Measurements from ENCODE around the gene GAL3ST2.
"Not testable (repeated sequence)": the region's sequence is repeated elsewhere in the genome, so short reads cannot be mapped to it uniquely, and the experiment has no call there.

The GAL3ST2 gene

DNA sequence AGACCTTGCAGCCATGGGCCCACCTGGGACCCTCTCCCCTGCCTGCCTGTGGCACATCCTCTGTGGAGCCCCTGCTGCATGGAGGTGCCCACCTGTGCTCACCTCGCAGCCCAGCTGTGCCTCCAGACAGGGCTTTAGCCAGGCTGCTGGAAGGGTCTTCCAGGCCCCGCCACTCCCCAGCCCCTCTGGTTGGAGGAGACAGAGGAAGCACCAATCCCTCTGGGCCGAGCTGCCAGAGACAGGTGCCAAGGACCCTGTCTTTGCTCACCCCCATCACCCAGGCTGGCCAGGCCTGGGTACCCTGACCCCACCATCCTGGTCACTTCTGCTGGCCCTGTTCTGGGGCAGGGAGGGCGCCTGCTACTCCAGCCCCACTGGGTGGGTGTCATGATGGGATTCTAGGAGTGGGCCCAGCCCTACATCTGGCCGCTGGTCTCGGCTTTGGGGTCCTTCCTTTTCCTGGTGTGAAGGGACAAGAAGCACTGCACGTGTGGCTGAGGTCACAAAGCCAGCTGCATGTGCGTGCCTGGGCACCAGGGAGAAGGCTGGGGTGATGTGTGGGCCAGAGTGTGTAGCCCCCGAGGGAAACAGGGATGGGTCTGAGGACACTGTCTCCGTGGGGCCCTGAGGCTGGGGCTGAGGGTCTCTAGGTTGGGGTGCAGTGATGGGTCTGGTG is 23.0 kb downstream of the GAL3ST2 start:
- in situ Hi-C loops (cut with HindIII; ENCODE audit: low pct_ligation_motif_present, low sequenced_read_pairs): no loop called here
- Histone ChIP-seq H3K36me3 (replicated peaks) (no peaks in the 10 kb centered on the region), H3K27me3 (replicated peaks) (no peaks in the 10 kb centered on the region), H3K4me3 (ENCODE audit: low read depth, low read length) (no peak overlapping the region), H3K27ac (no peak overlapping the region)
- DNase-seq: no peak
- TF ChIP-seq, protein P1, sequence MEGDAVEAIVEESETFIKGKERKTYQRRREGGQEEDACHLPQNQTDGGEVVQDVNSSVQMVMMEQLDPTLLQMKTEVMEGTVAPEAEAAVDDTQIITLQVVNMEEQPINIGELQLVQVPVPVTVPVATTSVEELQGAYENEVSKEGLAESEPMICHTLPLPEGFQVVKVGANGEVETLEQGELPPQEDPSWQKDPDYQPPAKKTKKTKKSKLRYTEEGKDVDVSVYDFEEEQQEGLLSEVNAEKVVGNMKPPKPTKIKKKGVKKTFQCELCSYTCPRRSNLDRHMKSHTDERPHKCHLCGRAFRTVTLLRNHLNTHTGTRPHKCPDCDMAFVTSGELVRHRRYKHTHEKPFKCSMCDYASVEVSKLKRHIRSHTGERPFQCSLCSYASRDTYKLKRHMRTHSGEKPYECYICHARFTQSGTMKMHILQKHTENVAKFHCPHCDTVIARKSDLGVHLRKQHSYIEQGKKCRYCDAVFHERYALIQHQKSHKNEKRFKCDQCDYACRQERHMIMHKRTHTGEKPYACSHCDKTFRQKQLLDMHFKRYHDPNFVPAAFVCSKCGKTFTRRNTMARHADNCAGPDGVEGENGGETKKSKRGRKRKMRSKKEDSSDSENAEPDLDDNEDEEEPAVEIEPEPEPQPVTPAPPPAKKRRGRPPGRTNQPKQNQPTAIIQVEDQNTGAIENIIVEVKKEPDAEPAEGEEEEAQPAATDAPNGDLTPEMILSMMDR (IDR thresholded peaks at IDR 0.05; ENCODE audit: low read depth, low read length, missing control alignments): no peak

DNA sequence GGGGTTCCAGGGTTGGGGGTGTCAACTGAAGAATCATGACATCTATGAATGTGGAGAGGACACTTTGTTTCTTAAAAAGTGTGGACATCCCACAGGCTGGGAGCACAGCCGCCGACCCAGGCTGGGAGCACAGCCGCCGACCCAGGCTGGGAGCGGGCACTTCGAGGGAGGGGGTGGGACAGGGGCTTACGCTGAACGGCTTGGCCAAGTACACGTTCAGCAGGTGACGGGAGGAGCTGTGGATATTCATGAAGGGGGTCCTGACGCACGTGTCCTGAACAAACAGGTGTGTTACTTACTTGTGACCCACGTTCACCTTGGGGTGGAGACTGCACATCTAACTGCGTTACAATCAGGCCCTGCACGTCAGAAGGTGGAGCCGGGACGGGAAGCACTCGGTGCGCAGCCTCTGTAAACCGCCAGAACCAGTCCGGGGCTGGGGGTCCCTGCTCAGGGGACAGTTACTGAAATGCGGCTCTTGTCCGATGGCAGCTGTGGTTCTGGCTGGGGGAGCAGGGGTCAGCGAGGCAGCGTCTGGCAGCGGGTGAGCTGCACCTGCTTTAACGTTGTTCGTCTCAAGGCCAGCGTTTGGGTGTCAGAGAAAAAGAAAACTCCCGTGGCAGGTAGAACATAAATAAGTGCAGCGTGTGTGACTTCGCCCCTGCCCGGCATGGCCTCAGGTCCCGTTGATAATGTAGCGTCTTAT is 23.7 kb downstream of the GAL3ST2 start:
- H3K36me3 ChIP-seq (replicated peaks); H3K27ac ChIP-seq; H3K4me3 ChIP-seq (ENCODE audit: low read depth, low read length); in situ Hi-C loops (cut with HindIII; ENCODE audit: low pct_ligation_motif_present, low sequenced_read_pairs); H3K27me3 ChIP-seq (replicated peaks); DNase-seq: not testable (repeated sequence)

- TF ChIP-seq, protein P1 (IDR thresholded peaks at IDR 0.05; ENCODE audit: low read depth, low read length, missing control alignments): no peak
- DNase-seq: no peak
- Histone ChIP-seq H3K4me3 (ENCODE audit: low read depth, low read length) (no peak overlapping the region), H3K27ac (no peak overlapping the region), H3K27me3 (replicated peaks) (no peaks in the 10 kb centered on the region), H3K36me3 (replicated peaks) (no peaks in the 10 kb centered on the region)
- in situ Hi-C loops (cut with HindIII; ENCODE audit: low pct_ligation_motif_present, low sequenced_read_pairs): no loop called here
Observed at GRCh38 chr2:241801611-241802420, 25.2 kb downstream of the GAL3ST2 start.

GRCh38 chr2:241802421-241803318 is 26.0 kb downstream of the GAL3ST2 start:
- TF ChIP-seq, protein P1 (IDR thresholded peaks at IDR 0.05; ENCODE audit: low read depth, low read length, missing control alignments): no peak
- no peaks in the 10 kb centered on the region for H3K27me3 ChIP-seq (replicated peaks)
- in situ Hi-C loops (cut with HindIII; ENCODE audit: low pct_ligation_motif_present, low sequenced_read_pairs): no loop called here
- DNase-seq: no peak
- H3K4me3 ChIP-seq (ENCODE audit: low read depth, low read length): no peak overlapping the region
- no peaks in the 10 kb centered on the region for H3K36me3 ChIP-seq (replicated peaks)
- H3K27ac ChIP-seq: no peak overlapping the region

- Histone ChIP-seq H3K27ac (no peak overlapping the region), H3K36me3 (replicated peaks) (no peaks in the 10 kb centered on the region), H3K27me3 (replicated peaks) (no peaks in the 10 kb centered on the region), H3K4me3 (ENCODE audit: low read depth, low read length) (peak overlapping the region; percentile 47)
- peak; percentile 23 for DNase-seq
- in situ Hi-C loops (cut with HindIII; ENCODE audit: low pct_ligation_motif_present, low sequenced_read_pairs): no loop called here
- TF ChIP-seq, protein P1 (IDR thresholded peaks at IDR 0.05; ENCODE audit: low read depth, low read length, missing control alignments): no peak
Observed at GRCh38 chr2:241803387-241804325, 27.0 kb downstream of the GAL3ST2 start.
